Glomerular visceral epithelial cell (primary cell): ENCODE results near the gene ETS1.
A peak's percentile ranks its signal among the peaks of the same experiment; 100 is the strongest.

Experiments used
- DNase-seq: peaks from one replicate; pipeline ENCODE4 v3.0.0-alpha.2; 2016; ENCODE audit errors: extremely low spot score

The ETS1 gene

GRCh38 chr11:128501632-128502549 is 85.5 kb downstream of the ETS1 start:
- DNase-seq: peak; percentile 42

GRCh38 chr11:128501008-128501407 is 86.3 kb downstream of the ETS1 start:
- DNase-seq: no peak

- DNase-seq: no peak
These were observed 86.9 kb downstream of the ETS1 start for GRCh38 chr11:128500493-128500892.

- no peak for DNase-seq
These were observed 87.6 kb downstream of the ETS1 start for GRCh38 chr11:128499613-128500253.

- DNase-seq: peak; percentile 35
These were observed 88.6 kb downstream of the ETS1 start for GRCh38 chr11:128498721-128499245.

- DNase-seq: no peak
These were observed 89.6 kb downstream of the ETS1 start for GRCh38 chr11:128497776-128498095.

GRCh38 chr11:128497061-128497775 is 90.1 kb downstream of the ETS1 start:
- peak; percentile 92 for DNase-seq

GRCh38 chr11:128496692-128497060 is 90.7 kb downstream of the ETS1 start:
- DNase-seq: no peak

GRCh38 chr11:128496249-128496648 is 91.1 kb downstream of the ETS1 start:
- DNase-seq: no peak

GRCh38 chr11:128494418-128495332 is 92.7 kb downstream of the ETS1 start:
- DNase-seq: no peak

GRCh38 chr11:128493570-128493965 is 93.8 kb downstream of the ETS1 start:
- no peak for DNase-seq

- no peak for DNase-seq
These were observed 94.3 kb downstream of the ETS1 start for GRCh38 chr11:128492903-128493569.

- peak; percentile 59 for DNase-seq
These were observed 94.9 kb downstream of the ETS1 start for GRCh38 chr11:128492461-128492860.

GRCh38 chr11:128491195-128491936 is 96.0 kb downstream of the ETS1 start:
- DNase-seq: no peak

GRCh38 chr11:128490092-128490491 is 97.3 kb downstream of the ETS1 start:
- DNase-seq: no peak

GRCh38 chr11:128488471-128488870 is 98.9 kb downstream of the ETS1 start:
- peak; percentile 57 for DNase-seq

- no peak for DNase-seq
These were observed 99.4 kb downstream of the ETS1 start for GRCh38 chr11:128487978-128488377.

GRCh38 chr11:128484172-128484571 is 103.2 kb downstream of the ETS1 start:
- no peak for DNase-seq

GRCh38 chr11:128483211-128483788 is 104.1 kb downstream of the ETS1 start:
- no peak for DNase-seq
